AG04449 (cell line): ENCODE results near the gene CEP85L.

Experiments used
- CTCF ChIA-PET: fragments of 350-600 bp; formaldehyde crosslinking; extraction: SDS; loops from one replicate; lab custom pipeline; 2021; ENCODE audit warnings: antibody characterized with exemption; lab: Yijun Ruan, JAX
- POLR2A ChIA-PET: fragments of 400-600, 350-600 bp; formaldehyde crosslinking; extraction: SDS; loops from one replicate; lab custom pipeline; 2020; ENCODE audit warnings: antibody characterized with exemption, inconsistent platforms; lab: Yijun Ruan, JAX
- DNase-seq: peaks from one replicate; pipeline ENCODE4 v3.0.0-alpha.2; 2010; ENCODE audit warnings: low read depth, low spot score
- H3K4me3 ChIP-seq: 2 replicates; pipeline ENCODE4 v1.5.1; 2011; ENCODE audit warnings: low read depth, mild to moderate bottlenecking, control low read depth, low read length
- TF ChIP-seq, protein P1 (sequence below): IDR thresholded peaks from one replicate; pipeline ENCODE4 v1.5.1; 2011; ENCODE audit warnings: mild to moderate bottlenecking, moderate library complexity, low read length, control low read depth, inconsistent platforms; ENCODE audit not compliant: insufficient read depth; ENCODE audit errors: missing control alignments

CEP85L gene

DNA sequence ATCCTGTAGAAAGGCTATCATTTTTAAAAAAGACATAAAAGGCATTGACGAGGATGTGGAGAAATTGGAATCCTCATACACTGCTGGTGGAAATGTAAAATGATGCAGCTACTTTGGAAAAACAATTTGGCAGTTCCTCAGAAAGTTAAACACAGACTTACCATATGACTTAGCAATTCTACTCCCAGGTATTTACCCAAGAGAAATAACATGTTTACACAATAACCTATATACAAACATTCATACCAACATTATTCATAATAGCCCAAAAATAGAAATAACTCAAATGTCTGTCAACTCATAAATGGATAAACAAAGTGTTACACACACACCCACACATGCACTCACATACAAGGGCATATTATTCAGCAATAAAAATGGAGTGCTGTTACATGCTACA lies 23.4 kb upstream of the CEP85L start:
- ChIA-PET POLR2A (no interaction called here), CTCF (no interaction called here)
- no peak for DNase-seq
- H3K4me3 ChIP-seq: no peak overlapping the region
- TF ChIP-seq, protein P1, sequence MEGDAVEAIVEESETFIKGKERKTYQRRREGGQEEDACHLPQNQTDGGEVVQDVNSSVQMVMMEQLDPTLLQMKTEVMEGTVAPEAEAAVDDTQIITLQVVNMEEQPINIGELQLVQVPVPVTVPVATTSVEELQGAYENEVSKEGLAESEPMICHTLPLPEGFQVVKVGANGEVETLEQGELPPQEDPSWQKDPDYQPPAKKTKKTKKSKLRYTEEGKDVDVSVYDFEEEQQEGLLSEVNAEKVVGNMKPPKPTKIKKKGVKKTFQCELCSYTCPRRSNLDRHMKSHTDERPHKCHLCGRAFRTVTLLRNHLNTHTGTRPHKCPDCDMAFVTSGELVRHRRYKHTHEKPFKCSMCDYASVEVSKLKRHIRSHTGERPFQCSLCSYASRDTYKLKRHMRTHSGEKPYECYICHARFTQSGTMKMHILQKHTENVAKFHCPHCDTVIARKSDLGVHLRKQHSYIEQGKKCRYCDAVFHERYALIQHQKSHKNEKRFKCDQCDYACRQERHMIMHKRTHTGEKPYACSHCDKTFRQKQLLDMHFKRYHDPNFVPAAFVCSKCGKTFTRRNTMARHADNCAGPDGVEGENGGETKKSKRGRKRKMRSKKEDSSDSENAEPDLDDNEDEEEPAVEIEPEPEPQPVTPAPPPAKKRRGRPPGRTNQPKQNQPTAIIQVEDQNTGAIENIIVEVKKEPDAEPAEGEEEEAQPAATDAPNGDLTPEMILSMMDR: no peak

DNA sequence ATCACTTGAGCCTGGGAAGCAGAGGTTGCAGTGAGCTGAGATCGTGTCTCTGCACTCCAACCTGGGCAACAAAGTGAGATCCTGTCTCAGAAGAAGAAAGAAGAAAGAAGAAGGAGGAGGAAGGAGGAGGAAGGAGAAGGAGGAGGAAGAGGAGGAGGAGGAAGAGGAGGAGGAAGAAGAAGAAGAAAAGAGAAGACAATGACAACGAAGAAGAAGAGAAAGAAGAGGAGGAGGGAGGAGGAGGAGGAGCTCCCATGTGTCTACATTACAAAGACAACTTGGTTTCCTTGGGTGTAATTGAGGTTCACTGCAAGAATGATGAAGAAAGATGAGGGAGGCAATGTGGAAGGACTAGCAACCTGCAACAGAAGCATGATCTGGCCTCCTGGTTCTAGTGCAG lies 21.3 kb upstream of the CEP85L start:
- ChIA-PET POLR2A (no interaction called here), CTCF (no interaction called here)
- no peak for DNase-seq
- no peak overlapping the region for H3K4me3 ChIP-seq
- TF ChIP-seq, protein P1: no peak

DNA sequence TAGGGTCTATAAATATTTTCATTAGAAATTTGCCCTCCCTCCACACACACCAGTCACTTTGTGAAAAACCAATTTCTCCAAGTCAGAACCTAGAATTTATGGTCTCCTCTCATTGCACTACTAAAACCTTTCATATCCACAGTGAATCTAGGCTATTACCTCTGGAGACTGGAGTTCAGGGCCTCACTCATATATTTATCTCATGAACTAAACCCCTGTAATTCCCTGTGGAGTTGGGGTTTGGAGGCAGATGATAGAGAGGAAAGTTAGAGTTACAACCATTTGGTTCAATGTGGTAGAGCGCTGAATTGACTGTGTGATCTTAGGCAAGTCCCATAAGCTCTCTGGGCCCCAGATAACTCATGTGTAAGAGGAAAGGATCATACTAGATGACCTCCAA lies 18.2 kb upstream of the CEP85L start:
- ChIA-PET POLR2A (no interaction called here), CTCF (no interaction called here)
- TF ChIP-seq, protein P1: no peak
- no peak for DNase-seq
- H3K4me3 ChIP-seq: no peak overlapping the region

DNA sequence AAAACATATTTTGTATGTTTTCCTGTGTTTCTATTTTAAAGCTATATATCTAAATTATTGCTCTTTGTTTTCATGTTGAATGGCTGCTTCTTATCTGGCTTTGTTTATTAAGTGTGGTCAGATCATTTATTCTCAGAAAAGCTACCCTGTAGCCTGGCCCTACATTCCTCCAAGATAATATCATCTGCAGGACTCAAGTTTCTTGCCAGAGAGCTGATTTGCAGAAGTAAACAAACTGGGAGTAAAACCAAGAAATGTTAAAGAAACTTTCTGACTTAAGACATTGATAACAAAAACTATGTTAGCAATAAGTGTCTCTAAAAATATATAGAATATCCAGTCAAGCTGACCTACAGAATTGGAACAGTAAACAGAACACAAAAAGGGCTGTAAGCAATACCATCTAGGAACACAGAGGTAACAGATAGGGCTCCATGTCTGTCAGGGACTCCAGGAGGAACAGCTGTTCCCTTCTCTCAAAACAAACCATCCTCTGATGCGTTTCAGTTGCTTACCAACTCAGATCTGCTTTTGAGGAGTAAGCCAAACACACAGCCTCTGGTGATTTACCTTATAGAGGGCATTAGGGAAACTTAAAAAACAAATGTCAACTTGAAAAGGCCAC lies 17.5 kb upstream of the CEP85L start:
- ChIA-PET CTCF (no interaction called here), POLR2A (no interaction called here)
- DNase-seq: peak; percentile 23
- H3K4me3 ChIP-seq: no peak overlapping the region
- TF ChIP-seq, protein P1: no peak

DNA sequence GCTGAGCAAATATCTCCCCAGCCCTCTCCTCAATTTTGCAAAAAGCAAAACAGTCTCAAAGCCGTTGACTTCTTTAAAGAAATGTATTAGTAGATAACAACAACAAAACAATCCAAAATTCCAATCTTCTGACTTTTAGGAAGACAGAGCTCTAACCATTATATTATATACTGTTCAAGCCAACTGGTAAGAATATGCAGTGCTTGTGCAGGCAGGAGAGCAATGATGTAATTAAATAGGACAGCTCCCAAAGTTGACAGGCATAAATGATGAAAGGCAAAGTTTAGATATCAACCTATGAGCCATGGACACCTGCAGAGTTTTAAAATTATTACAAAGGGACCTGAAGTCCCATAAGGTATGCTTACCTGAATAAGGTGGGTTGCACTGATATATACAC lies 16.6 kb upstream of the CEP85L start:
- POLR2A ChIA-PET: no interaction called here
- no peak overlapping the region for H3K4me3 ChIP-seq
- CTCF ChIA-PET: no interaction called here
- no peak for DNase-seq
- TF ChIP-seq, protein P1: no peak

DNA sequence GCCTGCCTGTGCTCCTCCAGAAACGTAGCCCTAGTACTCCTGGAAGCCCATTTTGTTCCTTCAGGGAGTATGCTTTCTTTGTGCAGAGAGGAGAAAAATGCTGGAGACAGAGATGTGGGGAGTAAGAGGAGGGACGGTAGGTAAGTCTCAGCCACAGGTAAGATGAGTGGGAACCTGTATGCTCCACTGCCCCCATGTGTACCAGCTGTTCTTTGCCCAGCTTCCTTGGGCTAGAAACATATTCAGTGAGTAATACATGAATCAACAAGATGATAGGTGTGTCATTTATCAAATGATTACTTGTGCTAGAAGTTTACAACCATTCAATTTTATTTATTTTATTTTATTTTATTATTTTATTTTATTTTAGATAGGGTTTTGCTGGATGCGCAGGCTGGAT lies 13.6 kb upstream of the CEP85L start:
- CTCF ChIA-PET: no interaction called here
- POLR2A ChIA-PET: no interaction called here
- TF ChIP-seq, protein P1: no peak
- no peak for DNase-seq
- H3K4me3 ChIP-seq: no peak overlapping the region
